Measurements from ENCODE around the gene SRC.
A peak's percentile ranks its signal among the peaks of the same experiment; 100 is the strongest.

The SRC gene

GRCh38 chr20:37356961-37357371 lies 11.0 kb downstream of the SRC start:
- H3K9me3 ChIP-seq (ENCODE audit: control insufficient read depth in 2 of 2, low read length in 2 of 2), result no peaks in the 10 kb centered on the region
- no peaks in the 10 kb centered on the region for H3K27me3 ChIP-seq (ENCODE audit: control insufficient read depth in 2 of 2, insufficient read depth in 2 of 2, low read length in 2 of 2)
- no peak overlapping the region for H3K4me3 ChIP-seq (ENCODE audit: low read length in 2 of 2)
- H3K4me1 ChIP-seq (ENCODE audit: control insufficient read depth in 2 of 2, insufficient read depth in 2 of 2, low read length in 2 of 2), result peaks cover 12 to 37% of the 10 kb centered on the region in 2 donors
- H3K27ac ChIP-seq (ENCODE audit: low read depth in 2 of 2, low read length in 2 of 2), result peak overlapping the region in 1 of 2 donors; percentile 38
- H3K36me3 ChIP-seq (ENCODE audit: control insufficient read depth in 2 of 2, insufficient read depth in 2 of 2, low read length in 2 of 2), result peaks cover 13 to 14% of the 10 kb centered on the region in 2 donors
- no peak overlapping the region for H3K9ac ChIP-seq (ENCODE audit: low read depth in 1 of 2, low read length in 2 of 2)

DNA sequence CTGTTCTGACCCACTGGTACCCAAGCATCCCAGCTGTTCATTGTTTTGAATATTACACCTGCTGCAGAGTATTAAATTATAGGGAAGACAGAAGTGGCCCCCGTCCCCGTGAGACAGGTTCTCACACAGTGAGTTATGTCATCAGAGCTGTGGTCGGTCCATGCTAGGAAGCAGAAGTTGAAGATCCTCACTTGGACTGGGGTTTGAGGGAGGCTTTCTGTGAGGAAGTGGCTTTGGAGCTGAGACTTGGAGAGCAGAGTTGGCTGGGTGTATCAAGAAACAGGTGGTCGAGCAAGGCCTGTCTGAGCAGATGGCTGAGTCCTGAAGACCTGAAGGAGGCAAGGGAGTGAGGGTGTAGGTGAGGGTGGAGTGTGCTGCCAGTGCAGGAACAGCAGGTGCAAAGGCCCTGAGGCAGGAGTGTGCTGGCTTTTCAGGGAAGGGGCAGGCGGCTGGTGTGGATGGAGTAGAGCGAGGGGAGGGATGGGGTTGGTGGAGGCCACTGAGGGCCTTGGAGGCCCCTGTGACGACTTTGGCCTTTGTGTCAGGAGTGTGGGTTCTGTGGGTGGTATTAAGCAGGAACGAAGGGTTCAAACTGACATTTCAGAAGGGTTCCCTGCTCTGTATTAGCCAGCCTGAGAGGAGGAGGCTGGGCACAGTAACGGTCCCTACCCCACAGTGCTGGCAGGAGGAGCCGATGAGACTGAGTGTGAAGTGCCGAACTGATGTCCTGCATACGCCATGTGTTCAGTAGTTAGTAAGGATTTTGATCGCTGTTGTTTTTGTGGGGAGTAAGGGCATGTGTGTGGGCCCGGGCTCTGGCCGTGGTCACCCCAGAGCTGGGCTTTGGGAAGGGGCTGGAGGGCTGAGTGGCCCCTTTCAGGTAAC lies 11.8 kb downstream of the SRC start:
- Histone ChIP-seq H3K9ac (ENCODE audit: low read depth in 1 of 2, low read length in 2 of 2) (no peak overlapping the region), H3K27ac (ENCODE audit: low read depth in 2 of 2, low read length in 2 of 2) (peak overlapping the region in 1 of 2 donors; percentile 38), H3K4me1 (ENCODE audit: control insufficient read depth in 2 of 2, insufficient read depth in 2 of 2, low read length in 2 of 2) (peaks cover 12 to 37% of the 10 kb centered on the region in 2 donors), H3K27me3 (ENCODE audit: control insufficient read depth in 2 of 2, insufficient read depth in 2 of 2, low read length in 2 of 2) (no peaks in the 10 kb centered on the region), H3K36me3 (ENCODE audit: control insufficient read depth in 2 of 2, insufficient read depth in 2 of 2, low read length in 2 of 2) (peaks cover 10% of the 10 kb centered on the region in 2 donors), H3K4me3 (ENCODE audit: low read length in 2 of 2) (no peak overlapping the region), H3K9me3 (ENCODE audit: control insufficient read depth in 2 of 2, low read length in 2 of 2) (no peaks in the 10 kb centered on the region)

- peaks cover 12 to 34% of the 10 kb centered on the region in 2 donors for H3K4me1 ChIP-seq (ENCODE audit: control insufficient read depth in 2 of 2, insufficient read depth in 2 of 2, low read length in 2 of 2)
- H3K9me3 ChIP-seq (ENCODE audit: control insufficient read depth in 2 of 2, low read length in 2 of 2), result no peaks in the 10 kb centered on the region
- no peaks in the 10 kb centered on the region for H3K27me3 ChIP-seq (ENCODE audit: control insufficient read depth in 2 of 2, insufficient read depth in 2 of 2, low read length in 2 of 2)
- H3K27ac ChIP-seq (ENCODE audit: low read depth in 2 of 2, low read length in 2 of 2), result peak overlapping the region in 1 of 2 donors; percentile 9
- H3K36me3 ChIP-seq (ENCODE audit: control insufficient read depth in 2 of 2, insufficient read depth in 2 of 2, low read length in 2 of 2), result peaks cover 7 to 11% of the 10 kb centered on the region in 2 donors
- H3K4me3 ChIP-seq (ENCODE audit: low read length in 2 of 2), result no peak overlapping the region
- H3K9ac ChIP-seq (ENCODE audit: low read depth in 1 of 2, low read length in 2 of 2), result peak overlapping the region in 1 of 2 donors; percentile 32
Measured at GRCh38 chr20:37358366-37359150, 12.6 kb downstream of the SRC start.

- no peaks in the 10 kb centered on the region for H3K9me3 ChIP-seq (ENCODE audit: control insufficient read depth in 2 of 2, low read length in 2 of 2)
- H3K4me3 ChIP-seq (ENCODE audit: low read length in 2 of 2), result no peak overlapping the region
- H3K9ac ChIP-seq (ENCODE audit: low read depth in 1 of 2, low read length in 2 of 2), result no peak overlapping the region
- H3K36me3 ChIP-seq (ENCODE audit: control insufficient read depth in 2 of 2, insufficient read depth in 2 of 2, low read length in 2 of 2), result peaks cover 3 to 8% of the 10 kb centered on the region in 2 donors
- no peak overlapping the region for H3K27ac ChIP-seq (ENCODE audit: low read depth in 2 of 2, low read length in 2 of 2)
- peaks cover 12 to 27% of the 10 kb centered on the region in 2 donors for H3K4me1 ChIP-seq (ENCODE audit: control insufficient read depth in 2 of 2, insufficient read depth in 2 of 2, low read length in 2 of 2)
- H3K27me3 ChIP-seq (ENCODE audit: control insufficient read depth in 2 of 2, insufficient read depth in 2 of 2, low read length in 2 of 2), result no peaks in the 10 kb centered on the region
Measured at GRCh38 chr20:37359331-37359730, 13.4 kb downstream of the SRC start.

- H3K36me3 ChIP-seq (ENCODE audit: control insufficient read depth in 2 of 2, insufficient read depth in 2 of 2, low read length in 2 of 2), result peaks cover 6 to 8% of the 10 kb centered on the region in 2 donors
Measured at GRCh38 chr20:37359836-37360235, 13.9 kb downstream of the SRC start.

DNA sequence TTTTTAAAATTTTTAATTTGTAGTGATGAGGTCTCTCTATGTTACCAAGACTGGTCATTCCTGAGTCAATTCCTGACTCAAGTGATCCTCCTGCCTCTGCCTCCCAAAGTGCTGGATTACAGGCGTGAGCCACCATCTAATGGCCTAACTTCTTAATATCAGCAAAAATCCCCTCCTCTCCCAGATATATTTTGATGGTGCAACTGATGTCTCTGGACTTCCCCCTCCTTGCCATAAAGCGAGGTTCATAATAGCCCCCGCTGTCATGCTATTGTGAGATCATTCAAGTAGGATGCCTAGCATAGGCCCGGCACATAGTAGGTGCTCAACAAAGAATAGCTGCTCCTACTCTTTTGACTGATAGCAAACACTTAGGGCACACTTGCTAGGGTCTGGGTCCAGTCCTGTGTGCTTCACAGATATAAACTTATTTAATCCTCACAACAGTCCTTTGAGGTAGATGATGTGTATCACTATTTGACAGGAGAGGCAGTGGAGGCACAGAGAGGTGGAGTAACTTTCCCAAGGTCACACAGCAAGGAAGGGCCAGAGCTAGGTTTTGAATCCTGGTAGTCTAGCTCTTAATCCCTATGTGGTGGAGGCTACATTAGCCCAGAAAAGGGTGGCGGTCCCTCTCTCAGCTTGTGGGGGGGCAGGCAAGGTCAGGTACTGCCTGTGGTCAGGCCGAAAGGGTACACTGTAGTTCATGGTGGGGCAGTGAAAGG lies 14.6 kb downstream of the SRC start:
- Histone ChIP-seq H3K27ac (ENCODE audit: low read depth in 2 of 2, low read length in 2 of 2) (no peak overlapping the region), H3K9ac (ENCODE audit: low read depth in 1 of 2, low read length in 2 of 2) (no peak overlapping the region), H3K9me3 (ENCODE audit: control insufficient read depth in 2 of 2, low read length in 2 of 2) (no peaks in the 10 kb centered on the region), H3K36me3 (ENCODE audit: control insufficient read depth in 2 of 2, insufficient read depth in 2 of 2, low read length in 2 of 2) (peaks cover 10 to 12% of the 10 kb centered on the region in 2 donors), H3K4me3 (ENCODE audit: low read length in 2 of 2) (no peak overlapping the region), H3K27me3 (ENCODE audit: control insufficient read depth in 2 of 2, insufficient read depth in 2 of 2, low read length in 2 of 2) (no peaks in the 10 kb centered on the region), H3K4me1 (ENCODE audit: control insufficient read depth in 2 of 2, insufficient read depth in 2 of 2, low read length in 2 of 2) (peaks cover 8 to 15% of the 10 kb centered on the region in 2 donors)

More at GRCh38 chr20:37359836-37360235, 13.9 kb downstream of the SRC start:
- no peak overlapping the region for H3K4me3 ChIP-seq (ENCODE audit: low read length in 2 of 2)
- H3K27me3 ChIP-seq (ENCODE audit: control insufficient read depth in 2 of 2, insufficient read depth in 2 of 2, low read length in 2 of 2), result no peaks in the 10 kb centered on the region
- no peaks in the 10 kb centered on the region for H3K9me3 ChIP-seq (ENCODE audit: control insufficient read depth in 2 of 2, low read length in 2 of 2)
- H3K27ac ChIP-seq (ENCODE audit: low read depth in 2 of 2, low read length in 2 of 2), result no peak overlapping the region
- H3K9ac ChIP-seq (ENCODE audit: low read depth in 1 of 2, low read length in 2 of 2), result no peak overlapping the region
- peaks cover 9 to 22% of the 10 kb centered on the region in 2 donors for H3K4me1 ChIP-seq (ENCODE audit: control insufficient read depth in 2 of 2, insufficient read depth in 2 of 2, low read length in 2 of 2)

GRCh38 chr20:37361336-37361735 lies 15.4 kb downstream of the SRC start:
- peaks cover 3 to 8% of the 10 kb centered on the region in 2 donors for H3K4me1 ChIP-seq (ENCODE audit: control insufficient read depth in 2 of 2, insufficient read depth in 2 of 2, low read length in 2 of 2)
- H3K27ac ChIP-seq (ENCODE audit: low read depth in 2 of 2, low read length in 2 of 2), result no peak overlapping the region
- H3K36me3 ChIP-seq (ENCODE audit: control insufficient read depth in 2 of 2, insufficient read depth in 2 of 2, low read length in 2 of 2), result peaks cover 16 to 18% of the 10 kb centered on the region in 2 donors
- no peaks in the 10 kb centered on the region for H3K9me3 ChIP-seq (ENCODE audit: control insufficient read depth in 2 of 2, low read length in 2 of 2)
- H3K4me3 ChIP-seq (ENCODE audit: low read length in 2 of 2), result no peak overlapping the region
- H3K9ac ChIP-seq (ENCODE audit: low read depth in 1 of 2, low read length in 2 of 2), result no peak overlapping the region
- H3K27me3 ChIP-seq (ENCODE audit: control insufficient read depth in 2 of 2, insufficient read depth in 2 of 2, low read length in 2 of 2), result no peaks in the 10 kb centered on the region

DNA sequence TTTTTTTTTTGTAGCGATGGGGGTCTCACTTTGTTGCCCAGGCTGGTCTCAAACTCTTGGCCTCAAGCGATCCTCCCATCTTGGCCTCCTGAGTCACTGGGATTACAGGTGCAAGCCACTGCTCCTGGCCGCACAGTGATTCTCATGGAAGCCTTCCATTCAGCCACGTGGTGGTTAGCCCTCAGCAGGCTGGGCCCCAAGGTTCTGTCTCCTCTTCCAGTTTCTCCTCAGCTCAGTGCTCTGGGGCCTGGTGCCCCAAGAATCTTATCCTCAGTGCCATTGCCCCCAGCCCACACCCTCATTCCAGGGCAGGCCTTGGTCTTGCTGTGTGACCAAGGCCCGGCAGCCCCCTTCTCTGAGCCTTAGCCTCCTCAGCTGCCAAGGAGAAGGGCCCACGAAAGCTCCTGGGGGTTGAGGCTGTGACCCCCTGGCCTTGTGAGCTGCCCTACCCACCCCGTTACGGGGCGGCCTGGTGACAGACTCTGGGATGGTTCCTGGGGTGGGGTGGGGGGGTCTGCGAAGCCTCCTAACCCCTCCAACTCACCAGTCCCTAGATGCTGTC lies 16.4 kb downstream of the SRC start:
- Histone ChIP-seq H3K9ac (ENCODE audit: low read depth in 1 of 2, low read length in 2 of 2) (no peak overlapping the region), H3K4me3 (ENCODE audit: low read length in 2 of 2) (no peak overlapping the region), H3K27me3 (ENCODE audit: control insufficient read depth in 2 of 2, insufficient read depth in 2 of 2, low read length in 2 of 2) (no peaks in the 10 kb centered on the region), H3K4me1 (ENCODE audit: control insufficient read depth in 2 of 2, insufficient read depth in 2 of 2, low read length in 2 of 2) (peaks cover 0 to 8% of the 10 kb centered on the region in 2 donors), H3K27ac (ENCODE audit: low read depth in 2 of 2, low read length in 2 of 2) (no peak overlapping the region), H3K36me3 (ENCODE audit: control insufficient read depth in 2 of 2, insufficient read depth in 2 of 2, low read length in 2 of 2) (peaks cover 15 to 22% of the 10 kb centered on the region in 2 donors), H3K9me3 (ENCODE audit: control insufficient read depth in 2 of 2, low read length in 2 of 2) (no peaks in the 10 kb centered on the region)

DNA sequence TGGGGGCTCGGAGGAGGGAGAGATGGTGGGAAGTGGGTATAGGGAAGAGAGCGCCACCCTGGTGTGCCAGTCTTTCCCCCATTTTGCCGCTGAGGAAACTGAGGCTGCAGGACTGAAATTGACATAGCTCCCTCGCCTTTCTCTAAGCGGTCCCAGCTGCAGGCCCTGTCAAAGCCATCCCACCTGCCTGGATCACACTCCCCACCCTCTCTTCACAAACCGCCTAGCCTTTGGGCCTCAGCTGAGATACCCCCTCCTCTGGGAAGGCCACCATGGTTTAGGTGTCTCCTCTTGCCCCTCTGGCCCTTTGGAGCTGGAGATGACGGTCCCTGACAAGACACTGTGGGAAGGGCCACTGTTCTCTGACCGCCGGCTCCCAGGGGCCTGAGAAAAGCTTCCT lies 16.9 kb downstream of the SRC start:
- H3K9me3 ChIP-seq (ENCODE audit: control insufficient read depth in 2 of 2, low read length in 2 of 2), result no peaks in the 10 kb centered on the region
- H3K27ac ChIP-seq (ENCODE audit: low read depth in 2 of 2, low read length in 2 of 2), result no peak overlapping the region

More for the DNA sequence above, 16.9 kb downstream of the SRC start:
- Histone ChIP-seq H3K36me3 (ENCODE audit: control insufficient read depth in 2 of 2, insufficient read depth in 2 of 2, low read length in 2 of 2) (peaks cover 15 to 22% of the 10 kb centered on the region in 2 donors), H3K27me3 (ENCODE audit: control insufficient read depth in 2 of 2, insufficient read depth in 2 of 2, low read length in 2 of 2) (no peaks in the 10 kb centered on the region), H3K4me3 (ENCODE audit: low read length in 2 of 2) (no peak overlapping the region), H3K9ac (ENCODE audit: low read depth in 1 of 2, low read length in 2 of 2) (no peak overlapping the region), H3K4me1 (ENCODE audit: control insufficient read depth in 2 of 2, insufficient read depth in 2 of 2, low read length in 2 of 2) (peaks cover 0 to 5% of the 10 kb centered on the region in 2 donors)

Measured in mucosa of rectum (tissue), 2 donors.